BE2C (cell line): ENCODE results near the gene PRTG.

Source experiments
- DNase-seq: peaks from one replicate; pipeline ENCODE4 v3.0.0-alpha.2; 2020
- H3K27me3 ChIP-seq: fragments of 250-450 bp; sonication (Bioruptor Pico); 2 replicates; pipeline ENCODE4 v1.5.1; 2020; ENCODE audit warnings: mild to moderate bottlenecking
- H3K36me3 ChIP-seq: fragments of 250-450 bp; sonication (Bioruptor Pico); 2 replicates; pipeline ENCODE4 v1.5.1; 2020; ENCODE audit warnings: mild to moderate bottlenecking
- H3K4me1 ChIP-seq: fragments of 250-450 bp; sonication (Bioruptor Pico); 2 replicates; pipeline ENCODE4 v1.5.1; 2020
- H3K4me3 ChIP-seq: 2 replicates; pipeline ENCODE4 v1.5.1; 2011; ENCODE audit warnings: low read depth, low read length
- H3K9me3 ChIP-seq: fragments of 250-450 bp; sonication (Bioruptor Pico); 2 replicates; pipeline ENCODE4 v1.5.1; 2020
- CTCF ChIP-seq: IDR thresholded peaks from 2 replicates; pipeline ENCODE4 v1.5.1; 2012; ENCODE audit warnings: mild to moderate bottlenecking, low read depth, low read length

PRTG gene

GRCh38 chr15:55774113-55774970 is 31.4 kb upstream of the PRTG start:
- Histone ChIP-seq H3K36me3 (no peaks in the 10 kb centered on the region), H3K9me3 (no peaks in the 10 kb centered on the region), H3K4me3 (no peak overlapping the region), H3K27me3 (no peaks in the 10 kb centered on the region), H3K4me1 (peaks cover 9% of the 10 kb centered on the region)
- peak; percentile 69 for DNase-seq
- peak; percentile 72 for TF ChIP-seq CTCF

- no peaks in the 10 kb centered on the region for H3K9me3 ChIP-seq
- peak; percentile 34 for DNase-seq
Observed at GRCh38 chr15:55770806-55771205, 27.9 kb upstream of the PRTG start.

GRCh38 chr15:55770261-55770660 is 27.3 kb upstream of the PRTG start:
- H3K9me3 ChIP-seq = no peaks in the 10 kb centered on the region
- no peak for TF ChIP-seq CTCF
- H3K27me3 ChIP-seq = no peaks in the 10 kb centered on the region
- DNase-seq = no peak
- peaks cover 10% of the 10 kb centered on the region for H3K4me1 ChIP-seq
- no peak overlapping the region for H3K4me3 ChIP-seq
- no peaks in the 10 kb centered on the region for H3K36me3 ChIP-seq

More at GRCh38 chr15:55770806-55771205, 27.9 kb upstream of the PRTG start:
- Histone ChIP-seq H3K27me3 (no peaks in the 10 kb centered on the region), H3K4me1 (peaks cover 13% of the 10 kb centered on the region), H3K4me3 (no peak overlapping the region), H3K36me3 (no peaks in the 10 kb centered on the region)
- TF ChIP-seq CTCF = no peak

GRCh38 chr15:55768670-55769185 is 25.8 kb upstream of the PRTG start:
- Histone ChIP-seq H3K9me3 (no peaks in the 10 kb centered on the region), H3K4me1 (peaks cover 8% of the 10 kb centered on the region), H3K27me3 (no peaks in the 10 kb centered on the region), H3K36me3 (no peaks in the 10 kb centered on the region), H3K4me3 (no peak overlapping the region)
- TF ChIP-seq CTCF = no peak
- peak; percentile 20 for DNase-seq

GRCh38 chr15:55766676-55767075 is 23.7 kb upstream of the PRTG start:
- no peaks in the 10 kb centered on the region for H3K9me3 ChIP-seq
- H3K36me3 ChIP-seq = no peaks in the 10 kb centered on the region
- no peak for TF ChIP-seq CTCF
- H3K4me1 ChIP-seq = peaks cover 8% of the 10 kb centered on the region
- no peaks in the 10 kb centered on the region for H3K27me3 ChIP-seq
- no peak overlapping the region for H3K4me3 ChIP-seq
- DNase-seq = no peak

- no peak for TF ChIP-seq CTCF
- no peaks in the 10 kb centered on the region for H3K27me3 ChIP-seq
- H3K4me1 ChIP-seq = peaks cover 4% of the 10 kb centered on the region; the same call in 1 of the 2 replicates
- H3K36me3 ChIP-seq = no peaks in the 10 kb centered on the region
- DNase-seq = no peak
- no peaks in the 10 kb centered on the region for H3K9me3 ChIP-seq
- no peak overlapping the region for H3K4me3 ChIP-seq
Observed at GRCh38 chr15:55764398-55764797, 21.4 kb upstream of the PRTG start.
